NCI-H2196 (cell line): ENCODE results near the gene PTPRM.

Experiments
- DNase-seq: peaks from one replicate; lab custom pipeline; 2025; ENCODE audit not compliant: unreplicated experiment; lab: John Stamatoyannopoulos, UW

Gene PTPRM

DNA sequence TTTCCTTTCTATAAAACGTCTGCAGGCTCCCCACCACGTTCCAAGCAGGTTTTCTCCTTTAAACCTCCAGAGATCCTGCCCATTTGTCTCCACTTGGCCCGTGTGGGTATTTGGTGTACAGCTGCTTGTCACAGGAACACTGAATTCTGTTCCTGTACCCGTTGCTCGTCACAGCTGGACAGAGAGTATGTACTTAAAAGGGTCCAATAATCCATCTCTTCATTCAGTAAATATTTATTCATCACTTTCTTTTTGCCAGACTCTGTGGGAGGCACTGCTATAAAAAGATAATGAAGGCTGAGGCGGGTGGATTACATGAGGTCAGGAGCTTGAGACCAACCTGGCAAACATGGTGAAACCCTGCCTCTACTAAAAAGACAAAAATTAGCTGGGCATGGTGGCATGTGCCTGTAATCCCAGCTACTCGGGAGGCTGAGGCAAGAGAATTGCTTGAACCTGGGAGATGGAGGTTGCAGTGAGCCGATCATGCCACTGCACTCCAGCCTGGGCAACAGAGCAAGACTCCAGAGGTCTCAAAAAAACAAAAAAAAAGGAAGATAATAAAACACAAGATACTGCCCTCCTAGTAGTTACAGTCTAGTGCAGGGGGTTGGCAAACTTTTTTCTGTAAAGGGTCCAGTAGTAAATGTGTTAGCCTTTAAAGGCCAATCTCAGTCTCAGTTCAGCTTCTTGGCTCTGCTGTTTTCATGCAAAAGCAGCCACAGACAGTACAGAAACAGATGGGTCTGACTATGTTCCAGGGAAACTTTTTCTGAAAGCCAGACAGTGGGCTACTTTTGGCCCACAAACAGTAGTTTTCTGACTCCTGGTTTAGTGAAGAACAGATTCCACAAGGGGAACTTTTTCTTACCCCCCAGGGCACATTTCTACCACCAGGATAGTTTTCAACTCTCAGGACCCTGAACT lies 732.2 kb downstream of the PTPRM start:
- DNase-seq = peak; percentile 74

GRCh38 chr18:8300751-8301410 lies 733.8 kb downstream of the PTPRM start:
- DNase-seq = no peak

- peak; percentile 75 for DNase-seq
Observed at GRCh38 chr18:8301427-8302172, 734.5 kb downstream of the PTPRM start.

DNA sequence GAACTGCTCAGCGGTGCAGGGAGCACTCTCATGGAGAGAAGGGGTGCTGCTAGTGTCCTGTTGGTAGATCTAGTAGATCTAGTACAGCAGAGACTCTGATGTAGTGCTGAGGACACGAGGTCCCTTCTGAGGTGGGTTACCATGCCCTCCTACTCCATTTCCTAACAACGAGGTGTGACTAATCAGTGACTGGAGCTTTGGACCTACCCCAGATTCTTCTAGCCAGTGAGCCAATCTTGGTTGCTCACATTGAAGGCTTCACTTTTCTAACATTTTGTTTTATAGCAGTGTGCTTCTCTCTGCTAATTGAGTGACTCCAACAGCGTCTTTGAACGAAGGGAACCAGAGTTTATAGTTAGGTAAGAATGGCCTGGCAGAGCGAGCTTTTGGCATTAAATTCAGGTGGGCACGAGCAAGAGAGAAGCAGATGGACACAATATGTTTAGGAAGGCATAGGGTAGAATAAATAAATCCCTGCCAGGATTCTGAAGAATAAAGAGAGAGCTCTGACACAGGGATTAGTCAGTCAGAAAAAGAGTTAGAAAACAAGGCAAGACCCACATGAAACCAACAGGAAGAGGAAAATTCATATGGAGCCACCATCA lies 736.1 kb downstream of the PTPRM start:
- no peak for DNase-seq

- DNase-seq = no peak
Observed at GRCh38 chr18:8307960-8308359, 740.8 kb downstream of the PTPRM start.

DNA sequence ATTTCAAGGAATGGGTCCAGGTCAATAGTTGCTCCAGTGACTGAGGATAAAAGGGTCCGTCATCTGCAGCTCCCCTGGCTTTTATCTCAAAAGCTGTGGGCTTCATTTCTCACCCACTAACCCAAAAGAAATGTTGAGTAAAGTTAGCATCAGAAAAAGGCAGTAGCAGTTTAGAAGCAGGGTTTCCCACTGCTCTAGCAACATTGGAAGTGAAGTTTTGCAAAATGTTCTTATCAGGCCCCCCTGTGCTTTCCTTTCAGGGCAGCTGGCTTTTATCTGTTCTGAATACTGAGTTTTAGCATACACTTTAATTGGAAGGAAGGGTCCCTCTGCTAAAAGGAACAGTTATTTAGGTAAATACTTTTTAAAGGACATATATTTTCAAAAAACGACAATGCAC lies 745.9 kb downstream of the PTPRM start:
- DNase-seq = no peak

DNA sequence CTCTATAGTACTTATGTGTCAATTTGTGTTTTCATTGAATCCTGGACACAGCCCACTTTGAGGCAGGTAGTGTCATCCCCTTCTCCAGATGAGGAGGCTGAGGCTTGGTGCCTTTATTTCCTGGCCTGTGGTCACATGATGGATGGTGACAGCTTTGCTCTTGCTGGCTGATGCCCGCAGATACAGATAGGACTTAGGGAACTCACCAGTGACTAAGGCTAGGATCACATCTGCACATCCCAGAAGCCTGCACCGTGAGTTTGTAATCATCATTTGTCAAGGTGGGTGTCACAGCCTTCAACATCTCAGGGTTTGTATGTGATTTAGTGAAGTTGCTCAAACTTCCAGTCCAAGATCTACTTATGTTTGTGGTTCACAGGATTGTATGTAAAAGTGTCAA lies 747.0 kb downstream of the PTPRM start:
- no peak for DNase-seq

- DNase-seq = no peak
Observed at GRCh38 chr18:8319798-8320489, 752.8 kb downstream of the PTPRM start.

DNA sequence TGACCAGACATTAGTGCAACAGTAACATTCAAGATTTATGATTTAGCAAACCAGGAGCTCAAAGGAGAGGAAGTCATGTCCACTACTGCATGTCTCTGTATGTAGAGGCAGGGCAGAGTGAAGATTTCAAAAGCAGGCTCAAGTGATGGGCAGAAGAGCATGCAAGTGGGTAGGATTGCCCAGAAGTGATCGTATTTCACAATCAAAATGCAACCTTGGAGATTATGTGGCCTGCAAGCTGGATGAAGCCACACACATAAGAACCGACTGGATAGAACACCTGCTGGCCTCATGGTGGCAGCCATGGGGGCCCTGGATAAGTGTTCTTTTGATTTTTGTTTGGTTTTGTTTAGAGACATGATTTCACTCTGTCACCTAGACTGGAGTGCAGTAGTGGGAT lies 755.4 kb downstream of the PTPRM start:
- no peak for DNase-seq

DNA sequence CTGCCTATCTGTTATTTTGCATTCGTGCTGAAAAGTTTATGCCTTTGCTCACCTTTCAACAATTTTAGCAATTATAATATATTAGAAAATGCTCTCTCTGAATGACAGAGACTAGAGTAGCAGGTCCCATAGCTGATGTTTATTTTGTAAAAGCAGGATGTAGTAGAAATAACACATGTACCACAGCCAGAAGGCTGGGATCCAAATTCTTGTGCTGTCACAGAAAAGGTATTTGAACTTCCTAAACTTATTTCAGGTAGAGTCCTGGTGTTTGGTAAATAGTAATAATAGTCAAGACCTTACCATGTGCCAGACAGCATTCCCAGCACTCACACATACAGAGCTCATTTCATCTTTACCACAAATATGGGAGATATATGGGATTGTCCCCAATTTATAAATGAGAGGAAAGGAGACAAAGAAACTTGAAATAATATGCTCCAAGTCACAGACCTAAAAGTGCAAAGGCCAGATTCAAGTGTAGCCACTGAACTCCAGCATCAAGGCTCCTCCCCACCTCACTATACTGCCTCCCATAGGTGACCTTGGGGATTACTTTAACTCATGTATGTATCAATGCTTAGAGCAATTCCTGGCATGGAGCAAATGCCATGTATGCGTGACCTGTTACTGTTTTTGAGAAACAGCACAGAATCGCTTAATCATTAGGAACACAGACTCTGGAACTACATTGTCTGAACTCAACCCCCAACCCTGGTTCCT lies 757.4 kb downstream of the PTPRM start:
- DNase-seq = no peak

- DNase-seq = no peak
Observed at GRCh38 chr18:8326763-8327394, 759.8 kb downstream of the PTPRM start.

- no peak for DNase-seq
Observed at GRCh38 chr18:8328126-8328525, 761.0 kb downstream of the PTPRM start.

DNA sequence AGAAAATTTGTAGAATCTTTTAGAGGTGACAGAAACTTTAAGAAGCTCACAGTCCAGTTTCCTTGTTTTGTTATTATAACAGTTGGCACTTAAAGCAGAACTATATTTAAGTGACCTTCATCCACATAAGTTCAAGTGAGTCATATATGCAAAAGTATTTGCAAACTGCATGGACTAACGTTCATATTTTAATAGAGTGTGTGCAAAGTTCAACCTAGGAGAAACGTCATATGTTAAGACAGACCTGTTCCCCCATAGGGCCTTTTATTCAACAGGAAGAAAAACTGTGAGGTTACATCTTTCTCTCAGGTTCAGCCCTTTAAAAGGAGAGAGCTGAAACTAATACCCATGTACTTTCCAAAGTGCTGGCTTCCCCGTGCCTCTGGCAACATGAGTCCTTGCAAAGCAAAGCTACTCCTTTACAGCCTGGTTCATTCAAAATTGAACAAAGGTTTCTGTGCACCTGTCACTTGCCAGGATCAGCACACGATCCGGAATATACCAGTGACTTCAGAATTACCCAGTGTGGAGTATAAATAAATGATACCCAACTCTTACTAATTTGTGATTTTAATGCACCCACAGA lies 762.2 kb downstream of the PTPRM start:
- DNase-seq = peak; percentile 70

DNA sequence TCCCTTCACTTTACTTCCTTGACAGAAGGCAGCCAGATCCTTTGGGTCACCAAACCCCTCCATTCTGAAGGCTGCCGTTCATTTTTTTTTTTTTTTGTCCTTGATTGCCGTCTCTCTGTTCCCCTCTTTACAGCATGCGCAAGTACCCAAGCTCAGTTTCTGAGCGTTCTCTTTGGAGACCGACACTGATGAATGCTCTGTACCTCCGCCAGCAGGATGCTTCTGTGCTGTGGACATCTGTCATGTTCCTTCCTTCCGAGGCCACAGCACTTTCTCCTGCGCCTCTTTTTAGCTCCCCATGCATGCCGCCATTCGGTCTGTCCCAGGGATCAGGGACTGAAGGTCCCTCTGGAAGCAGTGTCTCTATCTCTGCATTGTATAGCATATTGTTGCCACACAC lies 763.5 kb downstream of the PTPRM start:
- no peak for DNase-seq

DNA sequence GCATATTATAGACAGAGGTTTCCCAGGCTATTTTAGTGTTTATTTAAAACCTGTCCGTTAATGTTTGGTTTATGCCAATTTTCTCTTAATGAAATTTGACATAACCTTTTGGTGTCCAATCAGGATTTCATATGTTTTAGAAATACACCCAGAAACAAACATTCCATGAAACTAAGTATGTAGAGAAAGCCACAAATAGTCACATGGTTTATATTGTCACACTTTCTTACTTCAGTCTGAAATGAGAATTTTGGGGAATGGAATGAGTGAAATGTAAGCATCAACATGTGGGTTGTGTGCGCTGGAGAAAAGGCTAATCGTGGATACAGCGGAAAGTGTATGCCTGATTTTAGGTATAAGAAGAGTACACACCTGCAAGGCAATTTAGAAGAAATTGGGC lies 765.2 kb downstream of the PTPRM start:
- DNase-seq = no peak

- peak; percentile 36 for DNase-seq
Observed at GRCh38 chr18:8333961-8334360, 766.8 kb downstream of the PTPRM start.

DNA sequence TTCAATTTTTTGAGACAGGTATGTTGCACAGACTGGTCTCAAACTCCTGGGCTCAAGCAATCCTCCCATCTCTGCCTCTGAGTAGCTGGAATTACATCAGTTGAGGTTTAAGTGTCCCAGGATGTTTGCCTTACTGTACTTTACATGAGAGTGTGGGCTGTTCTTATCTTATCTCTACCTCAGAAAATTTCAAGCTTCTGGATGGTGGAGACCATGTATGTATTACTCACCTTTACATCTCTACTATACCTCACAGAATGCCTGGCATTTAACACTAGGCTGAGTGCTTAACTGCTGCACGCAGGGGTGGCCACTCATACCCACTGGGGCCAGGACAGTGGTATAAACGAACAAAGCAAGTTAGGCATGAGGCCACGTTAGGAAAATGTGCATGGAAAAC lies 770.1 kb downstream of the PTPRM start:
- DNase-seq = no peak

GRCh38 chr18:8339210-8339609 lies 772.1 kb downstream of the PTPRM start:
- no peak for DNase-seq

DNA sequence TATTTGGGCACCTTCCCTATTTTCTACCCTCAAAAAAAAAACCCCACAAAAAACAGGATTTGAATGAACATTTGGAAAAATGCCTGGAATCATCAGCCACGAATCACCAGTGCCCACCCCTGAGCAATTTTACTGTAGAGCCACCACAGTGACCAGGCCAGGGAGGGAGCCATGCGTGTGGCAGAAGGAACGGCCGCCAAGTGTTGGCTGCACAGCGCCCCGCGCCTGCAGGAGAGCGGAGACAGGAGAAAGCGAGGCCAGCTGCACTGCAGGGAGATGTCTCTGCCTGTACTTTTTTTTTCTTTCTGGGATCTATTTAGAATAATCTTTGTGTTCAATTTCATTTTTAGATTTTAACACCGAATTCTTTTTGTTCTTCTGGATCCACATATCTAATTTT lies 772.8 kb downstream of the PTPRM start:
- DNase-seq = no peak
